Stomach (tissue), 9 donors: Measurements from ENCODE around the gene APOO. TPM values are rescaled to one million over a fixed set of nuclear protein-coding genes. Genes with fewer than 3 reads are reported as not detected.

ENCODE experiments used
- DNase-seq, 2 donors: peaks; one replicate each; pipeline versions ENCODE4 v3.0.0 to v3.0.0-alpha.2; 2013 to 2019
- H3K27ac ChIP-seq, 5 donors: fragments of 200-600 bp in 4 of 5; sonication (generic) in 4 of 5; one replicate each; pipeline ENCODE4 v1.5.1; 2013 to 2019; ENCODE audit warnings: mild to moderate bottlenecking in 1 of 5, moderate library complexity in 1 of 5
- H3K27me3 ChIP-seq, 3 donors: fragments of 200-600 bp; sonication (generic); one replicate each; pipeline ENCODE4 v1.5.1; 2017 to 2019; ENCODE audit warnings: mixed run types in 1 of 3
- H3K36me3 ChIP-seq, 4 donors: fragments of 200-600 bp; sonication (generic); 1 replicate in 3 of 4; 2 replicates in 1 of 4; pipeline ENCODE4 v1.5.1; 2016 to 2019
- H3K4me1 ChIP-seq, 4 donors: fragments of 200-600 bp; sonication (generic); one replicate each; pipeline ENCODE4 v1.5.1; 2016 to 2019
- H3K4me3 ChIP-seq, 4 donors: fragments of 200-600 bp; sonication (generic) in 3 of 4; one replicate each; pipeline ENCODE4 v1.5.1; 2016 to 2019; ENCODE audit warnings: mild to moderate bottlenecking in 1 of 4
- H3K9me3 ChIP-seq, 4 donors: fragments of 200-600 bp; sonication (generic); one replicate each; pipeline ENCODE4 v1.5.1; 2016 to 2019
- EP300 ChIP-seq: sonication (generic); formaldehyde crosslinking; IDR thresholded peaks from one replicate; pipeline ENCODE4 v1.6.1; 2017; ENCODE audit warnings: antibody characterized with exemption
- POLR2A ChIP-seq, 4 donors: fragments of 450-650 bp; IDR thresholded peaks; one replicate each; pipeline ENCODE4 v1.6.1; 2016; ENCODE audit warnings: antibody characterized with exemption in 4 of 4, control low read depth in 2 of 4, mild to moderate bottlenecking in 1 of 4, moderate library complexity in 1 of 4
- POLR2AphosphoS5 ChIP-seq, 3 donors: sonication (generic); formaldehyde crosslinking; IDR thresholded peaks; one replicate each; pipeline ENCODE4 v1.6.1; 2016; ENCODE audit warnings: antibody characterized with exemption in 3 of 3
- WGBS, 5 donors: extraction: QIAGEN DNeasy Blood & Tissue Kit in 3 of 5; methylation state at CpG; one replicate each; pipeline versions ENCODE4 v1.1.5 to v1.1.7; 2013 to 2018; 5-methylcytosine and 5-hydroxymethylcytosine counted together
- intact Hi-C: fragments of 100-400 bp; cut with DNase I; formaldehyde crosslinking; loops from one replicate; pipeline ENCODE4 v1.15.1; 2023; ENCODE audit warnings: low total_unique reads
- polyA plus RNA-seq, 3 donors: library from polyadenylated mRNA; stranded (reverse); fragments of 200-250 nt; gene quantifications; one replicate each; pipeline ENCODE4 v1.2.3, GENCODE V29; 2013
- total RNA-seq, 5 donors: library from RNA; depleted of rRNA; stranded (reverse); fragments of >200 nt; gene quantifications; one replicate each; pipeline versions ENCODE4 v1.1.0 to v1.2.3, GENCODE V29; 2014 to 2016
- TF ChIP-seq, protein P1 (sequence below), 7 experiments: fragments of 450-650 bp in 4 of 7; fragments of 200-600 bp in 3 of 7; sonication (generic) in 3 of 7; IDR thresholded peaks; one replicate each; pipeline ENCODE4 v1.5.1; 2016 to 2019; ENCODE audit warnings: antibody characterized with exemption in 7 of 7, control low read depth in 2 of 7, mild to moderate bottlenecking in 1 of 7
- donor health status: healthy with polysubstance abuse.
- donor health status: Bipolar disorder and iron deficiency.
- donor health status: healthy.

Gene APOO
- total and polyA plus RNA-seq, 8 donors = 2.0 to 29.4 (median 15.7) TPM

DNA sequence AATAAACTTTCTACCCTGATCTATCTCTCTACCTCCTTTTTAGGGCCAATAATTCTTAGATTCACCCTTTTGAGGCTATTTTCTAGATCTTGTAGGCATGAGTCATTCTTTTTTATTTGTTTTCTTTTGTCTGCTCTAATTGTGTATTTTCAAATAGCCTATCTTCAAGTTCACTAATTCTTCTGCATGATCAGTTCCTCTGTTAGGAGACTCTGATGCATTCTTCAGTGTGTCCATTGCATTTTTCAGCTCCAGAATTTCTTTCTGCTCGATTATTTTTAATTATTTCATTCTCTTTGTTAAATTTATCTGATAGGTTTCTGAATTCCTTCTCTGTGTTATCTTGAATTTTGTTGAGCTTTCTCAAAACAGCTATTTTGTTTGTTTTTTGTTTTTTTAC, 11.4 kb upstream of the APOO start:
- DNase-seq = no peak
- intact Hi-C loops = no loop called here
- Histone ChIP-seq H3K4me3 (no peak overlapping the region), H3K27me3 (no peaks in the 10 kb centered on the region), H3K9me3 (peaks cover 0 to 6% (median 2%) of the 10 kb centered on the region in 4 donors), H3K36me3 (no peaks in the 10 kb centered on the region), H3K4me1 (no peaks in the 10 kb centered on the region), H3K27ac (no peak overlapping the region)
- WGBS, 5 donors = 63 to 96% (median 75%) methylated on average over 1 of the region's 1 CpG
- no peak for TF ChIP-seq POLR2A (IDR thresholded peaks at IDR 0.05)
- no peak for TF ChIP-seq POLR2AphosphoS5 (IDR thresholded peaks at IDR 0.05)
- TF ChIP-seq EP300 = no peak
- TF ChIP-seq, protein P1, sequence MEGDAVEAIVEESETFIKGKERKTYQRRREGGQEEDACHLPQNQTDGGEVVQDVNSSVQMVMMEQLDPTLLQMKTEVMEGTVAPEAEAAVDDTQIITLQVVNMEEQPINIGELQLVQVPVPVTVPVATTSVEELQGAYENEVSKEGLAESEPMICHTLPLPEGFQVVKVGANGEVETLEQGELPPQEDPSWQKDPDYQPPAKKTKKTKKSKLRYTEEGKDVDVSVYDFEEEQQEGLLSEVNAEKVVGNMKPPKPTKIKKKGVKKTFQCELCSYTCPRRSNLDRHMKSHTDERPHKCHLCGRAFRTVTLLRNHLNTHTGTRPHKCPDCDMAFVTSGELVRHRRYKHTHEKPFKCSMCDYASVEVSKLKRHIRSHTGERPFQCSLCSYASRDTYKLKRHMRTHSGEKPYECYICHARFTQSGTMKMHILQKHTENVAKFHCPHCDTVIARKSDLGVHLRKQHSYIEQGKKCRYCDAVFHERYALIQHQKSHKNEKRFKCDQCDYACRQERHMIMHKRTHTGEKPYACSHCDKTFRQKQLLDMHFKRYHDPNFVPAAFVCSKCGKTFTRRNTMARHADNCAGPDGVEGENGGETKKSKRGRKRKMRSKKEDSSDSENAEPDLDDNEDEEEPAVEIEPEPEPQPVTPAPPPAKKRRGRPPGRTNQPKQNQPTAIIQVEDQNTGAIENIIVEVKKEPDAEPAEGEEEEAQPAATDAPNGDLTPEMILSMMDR (IDR thresholded peaks at IDR 0.05) = no peak

DNA sequence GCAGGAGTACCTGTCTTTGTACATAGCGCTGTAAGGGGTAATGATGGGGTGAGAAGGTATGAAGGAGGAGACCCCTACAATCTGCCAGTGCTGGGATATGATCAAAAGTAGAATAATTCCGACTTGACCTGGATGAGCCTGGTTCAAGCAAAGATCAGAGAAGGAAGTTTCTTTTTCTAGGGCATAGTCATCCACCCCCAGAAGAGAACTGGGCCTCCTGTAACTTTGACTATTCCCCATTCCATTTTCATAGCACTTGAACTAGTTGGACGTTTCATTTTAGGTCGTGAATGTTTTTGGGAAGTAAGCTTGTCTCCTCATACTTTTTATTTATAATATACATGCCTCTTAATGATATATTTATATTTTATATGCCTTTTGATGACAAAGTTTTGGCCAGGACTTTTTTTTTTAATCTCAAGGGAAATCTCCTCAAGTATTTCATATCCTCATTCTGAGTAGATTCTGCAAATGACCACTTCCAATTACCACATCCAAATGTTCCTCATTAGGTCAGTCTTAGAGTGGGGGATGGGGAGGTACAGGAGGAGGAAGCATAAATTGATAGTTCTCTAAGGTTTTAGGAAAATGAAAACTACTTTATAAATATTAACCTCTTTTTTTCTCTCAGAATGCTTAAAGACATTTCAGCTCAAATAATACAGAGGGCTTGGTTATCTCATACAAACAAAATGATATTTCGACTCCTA, 3.5 kb upstream of the APOO start:
- no peak overlapping the region for H3K27ac ChIP-seq

DNA sequence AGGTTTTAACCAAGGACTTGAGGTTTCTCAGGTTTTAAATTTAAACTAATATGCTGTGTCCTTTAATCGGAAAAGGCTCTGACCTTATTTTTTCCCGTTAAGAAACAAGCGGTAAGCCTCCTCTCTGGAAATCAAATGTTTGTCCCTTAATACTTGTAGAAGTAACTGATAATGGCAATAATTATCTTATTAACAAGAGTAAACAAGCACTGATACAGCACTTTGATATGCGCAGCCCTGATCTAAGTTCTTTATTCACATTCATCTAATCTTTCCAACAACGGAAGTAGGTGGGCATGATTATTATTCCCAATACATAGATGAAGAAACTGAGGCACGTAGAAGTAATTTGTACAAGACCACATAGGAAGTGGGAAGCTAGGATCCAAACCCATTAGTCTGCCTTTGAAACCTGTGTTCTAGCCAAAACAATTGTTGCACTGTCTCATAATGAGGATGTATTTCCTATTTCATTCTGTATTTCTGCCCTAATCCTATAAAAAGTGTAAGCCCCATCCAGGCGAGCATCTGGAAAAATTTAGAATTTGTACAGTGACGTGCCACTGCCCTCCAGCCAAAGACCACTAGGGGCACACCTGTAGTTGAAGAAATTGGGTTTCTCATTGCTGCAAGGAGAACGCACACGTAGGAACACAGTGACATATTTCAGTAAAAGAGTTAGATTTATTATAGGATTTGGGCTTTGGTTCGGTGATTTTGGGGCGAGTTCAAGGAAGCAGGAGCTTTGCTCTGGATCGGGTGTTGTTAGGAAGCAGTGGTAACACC, 674 bp upstream of the APOO start:
- DNase-seq = peak in 1 of 2 donors; percentile 59
- peaks cover 0 to 2% (median 0%) of the 10 kb centered on the region in 3 donors for H3K27me3 ChIP-seq
- intact Hi-C loops = loop anchor here (10.0 kb wide), 1 partner anchor 214 kb away; no protein-coding TSS in a partner anchor
- peak overlapping the region; percentile 46 to 54 (median 54) for H3K4me3 ChIP-seq
- TF ChIP-seq, protein P1 (IDR thresholded peaks at IDR 0.05) = no peak
- TF ChIP-seq POLR2A (IDR thresholded peaks at IDR 0.05) (no peak), POLR2AphosphoS5 (IDR thresholded peaks at IDR 0.05) (no peak), EP300 (no peak)
- peaks cover 0 to 19% (median 4%) of the 10 kb centered on the region in 4 donors for H3K4me1 ChIP-seq
- no peaks in the 10 kb centered on the region for H3K9me3 ChIP-seq
- H3K36me3 ChIP-seq = no peaks in the 10 kb centered on the region
- WGBS, 5 donors = 27 to 46% (median 37%) methylated on average over 13 of the region's 13 CpGs
- peak overlapping the region; percentile 87 to 92 (median 87) for H3K27ac ChIP-seq

More for the DNA sequence above, 3.5 kb upstream of the APOO start:
- Histone ChIP-seq H3K4me1 (peaks cover 0 to 15% (median 4%) of the 10 kb centered on the region in 4 donors), H3K4me3 (no peak overlapping the region), H3K36me3 (no peaks in the 10 kb centered on the region), H3K27me3 (peaks cover 0 to 2% (median 0%) of the 10 kb centered on the region in 3 donors), H3K9me3 (no peaks in the 10 kb centered on the region)
- DNase-seq = no peak
- TF ChIP-seq EP300 = no peak
- no peak for TF ChIP-seq POLR2AphosphoS5 (IDR thresholded peaks at IDR 0.05)
- TF ChIP-seq, protein P1 (IDR thresholded peaks at IDR 0.05) = no peak
- no peak for TF ChIP-seq POLR2A (IDR thresholded peaks at IDR 0.05)
- intact Hi-C loops = no loop called here
- 61 to 84% (median 74%) methylated on average over 5 of the region's 5 CpGs for WGBS, 5 donors

DNA sequence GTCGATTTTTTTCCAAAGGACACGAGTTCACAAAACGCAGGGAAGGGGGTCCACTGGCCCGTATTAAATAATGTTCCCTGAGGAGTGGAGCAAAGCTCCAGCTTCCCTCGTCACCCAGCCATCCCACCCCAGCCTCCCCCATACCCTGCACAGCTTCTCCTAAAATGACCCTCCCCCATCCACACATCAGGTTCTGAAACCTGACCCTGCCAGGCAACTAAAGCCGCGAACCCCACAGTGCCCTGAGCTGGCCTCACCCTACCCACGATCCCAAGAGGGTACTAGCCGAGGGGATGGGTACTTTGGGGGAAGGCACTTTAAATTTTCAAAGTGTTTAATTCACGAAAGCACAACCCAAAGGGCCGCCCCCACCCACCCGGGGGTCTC, 634 bp downstream of the APOO start:
- TF ChIP-seq POLR2AphosphoS5 (IDR thresholded peaks at IDR 0.05) (no peak), POLR2A (IDR thresholded peaks at IDR 0.05) (no peak), EP300 (no peak)
- TF ChIP-seq, protein P1 (IDR thresholded peaks at IDR 0.05) = no peak
- peaks cover 2 to 21% (median 6%) of the 10 kb centered on the region in 4 donors for H3K4me1 ChIP-seq
- H3K4me3 ChIP-seq = peak overlapping the region; percentile 46 to 54 (median 54)
- H3K27me3 ChIP-seq = peaks cover 0 to 2% (median 0%) of the 10 kb centered on the region in 3 donors
- no peaks in the 10 kb centered on the region for H3K9me3 ChIP-seq
- H3K27ac ChIP-seq = peak overlapping the region; percentile 87 to 92 (median 87)
- H3K36me3 ChIP-seq = no peaks in the 10 kb centered on the region
- intact Hi-C loops = loop anchor here (10.0 kb wide), 1 partner anchor 212 kb away; no protein-coding TSS in a partner anchor
- peak in 1 of 2 donors; percentile 53 for DNase-seq
- WGBS, 5 donors = 1 to 40% (median 11%) methylated on average over 9 to 12 of the region's 12 CpGs
